Gastrocnemius medialis (tissue), 4 donors: ENCODE measurements around the gene DNAJA2. TPM values are rescaled to one million over a fixed set of nuclear protein-coding genes. Genes with fewer than 3 reads are reported as not detected.

Source experiments
- ATAC-seq, 2 donors: fragments of 150-250 bp; one replicate each; pipeline ENCODE4 v1.9.1; 2016
- DNase-seq, 2 donors: peaks; one replicate each; pipeline ENCODE4 v3.0.0-alpha.2; 2019
- H3K27ac ChIP-seq, 4 donors: fragments of 200-600 bp; sonication (generic); 1 replicate in 1 of 4; 2 replicates in 3 of 4; pipeline ENCODE4 v1.5.1; 2016 to 2018; ENCODE audit warnings: mild to moderate bottlenecking in 2 of 4, moderate library complexity in 1 of 4
- H3K27me3 ChIP-seq, 3 donors: fragments of 200-600 bp; sonication (generic) in 2 of 3; 1 replicate in 1 of 3; 2 replicates in 2 of 3; pipeline versions ENCODE4 v1.5.1 to v1.6.0; 2016 to 2019; ENCODE audit warnings: mild to moderate bottlenecking in 1 of 3, moderate library complexity in 1 of 3
- H3K36me3 ChIP-seq, 2 donors: fragments of 200-600 bp; sonication (generic) in 1 of 2; one replicate each; pipeline ENCODE4 v1.5.1; 2017 to 2018
- H3K4me1 ChIP-seq, 2 donors: fragments of 200-600 bp; sonication (generic) in 1 of 2; one replicate each; pipeline ENCODE4 v1.5.1; 2016 to 2017; ENCODE audit warnings: mild to moderate bottlenecking in 2 of 2
- H3K4me3 ChIP-seq, 4 donors: fragments of 200-600 bp; sonication (generic) in 3 of 4; 1 replicate in 1 of 4; 2 replicates in 3 of 4; pipeline ENCODE4 v1.5.1; 2016 to 2019; ENCODE audit warnings: mild to moderate bottlenecking in 2 of 4
- H3K9me3 ChIP-seq, 3 donors: fragments of 200-600 bp; sonication (generic) in 2 of 3; 1 replicate in 1 of 3; 2 replicates in 2 of 3; pipeline ENCODE4 v1.5.1; 2016 to 2019
- POLR2A ChIP-seq, 2 donors: fragments of 450-650 bp; IDR thresholded peaks; one replicate each; pipeline ENCODE4 v1.6.1; 2017; ENCODE audit warnings: antibody characterized with exemption in 2 of 2, mild to moderate bottlenecking in 2 of 2, moderate library complexity in 2 of 2
- in situ Hi-C, 4 donors: fragments of 200-750 bp; cut with MboI; loops; one replicate each; pipeline versions ENCODE4 v1.15.0 to v1.8.0; 2017; ENCODE audit warnings: low sequenced_read_pairs in 4 of 4
- intact Hi-C: fragments of 100-400 bp; cut with DNase I; formaldehyde crosslinking; loops from one replicate; pipeline ENCODE4 v1.15.1; 2023; ENCODE audit warnings: low total_unique reads
- total RNA-seq, 4 donors: library from RNA; depleted of rRNA; stranded (reverse); fragments of >200 nt; gene quantifications; one replicate each; pipeline versions ENCODE4 v1.1.0 to v1.2.3, GENCODE V29; 2016
- TF ChIP-seq, protein P1 (sequence below), 5 experiments: fragments of 450-650 bp in 3 of 5; fragments of 200-600 bp in 2 of 5; sonication (generic) in 2 of 5; IDR thresholded peaks in 4 of 5; conservative IDR thresholded peaks in 1 of 5; 1 replicate in 4 of 5; 2 replicates in 1 of 5; pipeline ENCODE4 v1.5.1; 2016 to 2019; ENCODE audit warnings: antibody characterized with exemption in 5 of 5, mild to moderate bottlenecking in 3 of 5, moderate library complexity in 3 of 5

The DNAJA2 gene
- total RNA-seq, 4 donors from 2014 or later, result 57.4 to 79.6 (median 70.5) TPM

GRCh38 chr16:46929378-46930332, 43.8 kb downstream of the DNAJA2 start:
- DNase-seq (peak; percentile 34 to 68), ATAC-seq (peak; percentile 34 to 74)
- intact Hi-C loops (loop anchor here (10.0 kb wide), 1 partner anchor 1315 kb away; the partner anchor contains the start of genes ABCC11 and LONP2), in situ Hi-C loops (no loop called here)
- peaks cover 0 to 5% of the 10 kb centered on the region in 2 donors for H3K36me3 ChIP-seq
- no peaks in the 10 kb centered on the region for H3K9me3 ChIP-seq
- H3K27me3 ChIP-seq, result no peaks in the 10 kb centered on the region
- H3K4me1 ChIP-seq, result peaks cover 10 to 22% of the 10 kb centered on the region in 2 donors
- TF ChIP-seq, protein P1, sequence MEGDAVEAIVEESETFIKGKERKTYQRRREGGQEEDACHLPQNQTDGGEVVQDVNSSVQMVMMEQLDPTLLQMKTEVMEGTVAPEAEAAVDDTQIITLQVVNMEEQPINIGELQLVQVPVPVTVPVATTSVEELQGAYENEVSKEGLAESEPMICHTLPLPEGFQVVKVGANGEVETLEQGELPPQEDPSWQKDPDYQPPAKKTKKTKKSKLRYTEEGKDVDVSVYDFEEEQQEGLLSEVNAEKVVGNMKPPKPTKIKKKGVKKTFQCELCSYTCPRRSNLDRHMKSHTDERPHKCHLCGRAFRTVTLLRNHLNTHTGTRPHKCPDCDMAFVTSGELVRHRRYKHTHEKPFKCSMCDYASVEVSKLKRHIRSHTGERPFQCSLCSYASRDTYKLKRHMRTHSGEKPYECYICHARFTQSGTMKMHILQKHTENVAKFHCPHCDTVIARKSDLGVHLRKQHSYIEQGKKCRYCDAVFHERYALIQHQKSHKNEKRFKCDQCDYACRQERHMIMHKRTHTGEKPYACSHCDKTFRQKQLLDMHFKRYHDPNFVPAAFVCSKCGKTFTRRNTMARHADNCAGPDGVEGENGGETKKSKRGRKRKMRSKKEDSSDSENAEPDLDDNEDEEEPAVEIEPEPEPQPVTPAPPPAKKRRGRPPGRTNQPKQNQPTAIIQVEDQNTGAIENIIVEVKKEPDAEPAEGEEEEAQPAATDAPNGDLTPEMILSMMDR (IDR thresholded peaks at IDR 0.05 in 4 of 5, conservative IDR thresholded peaks at IDR 0.05 in 1 of 5), result peak; percentile 61 to 88 (median 83)
- no peak for TF ChIP-seq POLR2A (IDR thresholded peaks at IDR 0.05)
- H3K27ac ChIP-seq, result peak overlapping the region in 3 of 4 donors; percentile 7 to 58 (median 35)
- H3K4me3 ChIP-seq, result no peak overlapping the region

- H3K4me1 ChIP-seq, result peaks cover 18 to 30% of the 10 kb centered on the region in 2 donors
- H3K36me3 ChIP-seq, result peaks cover 0 to 5% of the 10 kb centered on the region in 2 donors
- intact Hi-C loops, result loop anchor here (10.0 kb wide), 1 partner anchor 1316 kb away; the partner anchor contains the start of genes ABCC11 and LONP2
- ATAC-seq (no peak), DNase-seq (no peak)
- in situ Hi-C loops, result no loop called here
- no peaks in the 10 kb centered on the region for H3K9me3 ChIP-seq
- TF ChIP-seq, protein P1 (IDR thresholded peaks at IDR 0.05 in 4 of 5, conservative IDR thresholded peaks at IDR 0.05 in 1 of 5), result no peak
- TF ChIP-seq POLR2A (IDR thresholded peaks at IDR 0.05), result no peak
- no peak overlapping the region for H3K4me3 ChIP-seq
- H3K27me3 ChIP-seq, result no peaks in the 10 kb centered on the region
- peak overlapping the region in 2 of 4 donors; percentile 20 to 65 for H3K27ac ChIP-seq
Observed at GRCh38 chr16:46928811-46929210, 44.7 kb downstream of the DNAJA2 start.

- Histone ChIP-seq H3K4me1 (peaks cover 23 to 37% of the 10 kb centered on the region in 2 donors), H3K4me3 (no peak overlapping the region), H3K27me3 (no peaks in the 10 kb centered on the region), H3K36me3 (peaks cover 0 to 10% of the 10 kb centered on the region in 2 donors), H3K27ac (peak overlapping the region; percentile 61 to 73 (median 64)), H3K9me3 (no peaks in the 10 kb centered on the region)
- in situ Hi-C loops, result no loop called here
- peak; percentile 10 to 40 for DNase-seq
- TF ChIP-seq, protein P1 (IDR thresholded peaks at IDR 0.05 in 4 of 5, conservative IDR thresholded peaks at IDR 0.05 in 1 of 5), result no peak
- no peak for TF ChIP-seq POLR2A (IDR thresholded peaks at IDR 0.05)
- intact Hi-C loops, result loop anchor here (2.0 to 10.0 kb wide), 2 partner anchors 70 to 1318 kb away; partner anchors contain the start of genes ABCC11 and LONP2
- ATAC-seq, result peak; percentile 13 to 14
Observed at GRCh38 chr16:46927273-46927672, 46.2 kb downstream of the DNAJA2 start.

- peaks cover 23 to 37% of the 10 kb centered on the region in 2 donors for H3K4me1 ChIP-seq
- intact Hi-C loops (loop anchor here (2.0 to 10.0 kb wide), 2 partner anchors 70 to 1318 kb away; partner anchors contain the start of genes ABCC11 and LONP2), in situ Hi-C loops (no loop called here)
- ATAC-seq, result no peak
- peaks cover 0 to 11% of the 10 kb centered on the region in 2 donors for H3K36me3 ChIP-seq
- no peak for TF ChIP-seq POLR2A (IDR thresholded peaks at IDR 0.05)
- TF ChIP-seq, protein P1 (IDR thresholded peaks at IDR 0.05 in 4 of 5, conservative IDR thresholded peaks at IDR 0.05 in 1 of 5), result no peak
- H3K9me3 ChIP-seq, result no peaks in the 10 kb centered on the region
- peak overlapping the region; percentile 61 to 73 (median 64) for H3K27ac ChIP-seq
- no peak overlapping the region for H3K4me3 ChIP-seq
- H3K27me3 ChIP-seq, result no peaks in the 10 kb centered on the region
- DNase-seq, result no peak
Observed at GRCh38 chr16:46926470-46927225, 46.8 kb downstream of the DNAJA2 start.
